ENCODE data around the gene OPN1SW. TPM values are rescaled to one million over a fixed set of nuclear protein-coding genes. Genes with fewer than 3 reads are reported as not detected.

OPN1SW gene, protein sequence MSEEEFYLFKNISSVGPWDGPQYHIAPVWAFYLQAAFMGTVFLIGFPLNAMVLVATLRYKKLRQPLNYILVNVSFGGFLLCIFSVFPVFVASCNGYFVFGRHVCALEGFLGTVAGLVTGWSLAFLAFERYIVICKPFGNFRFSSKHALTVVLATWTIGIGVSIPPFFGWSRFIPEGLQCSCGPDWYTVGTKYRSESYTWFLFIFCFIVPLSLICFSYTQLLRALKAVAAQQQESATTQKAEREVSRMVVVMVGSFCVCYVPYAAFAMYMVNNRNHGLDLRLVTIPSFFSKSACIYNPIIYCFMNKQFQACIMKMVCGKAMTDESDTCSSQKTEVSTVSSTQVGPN
- total RNA-seq (not detected), polyA plus RNA-seq (not detected)

DNA sequence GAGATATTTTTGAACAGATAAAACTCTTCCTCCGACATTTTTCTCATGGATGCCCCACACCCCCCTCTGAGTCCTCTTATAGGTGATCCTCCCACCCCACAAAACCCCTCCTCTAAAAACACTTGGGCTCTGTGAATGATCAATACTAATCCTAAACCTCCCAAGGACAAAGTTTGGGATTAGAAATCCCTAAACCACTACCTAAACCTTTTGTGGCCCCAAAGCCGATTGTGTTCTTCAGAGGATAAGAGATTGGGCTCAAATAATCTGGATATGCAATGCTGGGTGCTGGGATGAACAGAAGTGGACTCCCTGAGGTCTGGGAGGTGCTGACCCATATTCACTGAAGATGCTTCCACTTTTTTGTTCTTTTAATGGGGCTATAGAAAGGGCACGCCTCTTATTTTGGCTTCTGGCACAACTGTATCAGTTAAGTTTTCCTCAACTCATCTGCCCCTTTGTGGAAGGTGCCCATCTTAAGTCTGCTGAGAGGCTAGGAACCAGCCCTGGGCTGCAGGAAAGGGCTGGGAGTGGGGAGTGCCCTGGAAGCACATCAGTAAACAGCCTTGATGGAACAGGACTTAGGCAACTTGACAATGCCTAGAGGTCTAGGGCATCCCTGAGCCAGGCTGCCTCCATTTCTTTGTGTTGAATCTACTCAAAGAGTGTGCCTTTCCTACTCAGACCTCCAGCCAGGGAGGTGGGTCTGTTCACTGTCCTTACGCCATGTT, at the start of gene OPN1SW:
Gene OPN1SW, minus strand, starts transcription at position 51 of the 731 bp plus-strand sequence. Its CDS starts 13 bp downstream, at position 38.
- intact Hi-C loops (cut with micrococcal nuclease), result no loop called here
- Mint-ChIP-seq H3K27ac (peak within 1 kb of the TSS in 1 of 7 donors; percentile 42), H3K4me3 (no peak within 1 kb of the TSS), H3K36me3 (peaks cover 33 to 39% of the 10 kb centered on the region in 2 donors), H3K27me3 (peaks cover 0 to 2% of the 10 kb centered on the region in 2 donors), H3K4me1 (peaks cover 0 to 4% (median 0%) of the 10 kb centered on the region in 4 donors), H3K9me3 (peaks cover 2 to 22% (median 20%) of the 10 kb centered on the region in 8 donors)
- ChIA-PET CTCF (ENCODE audit: partially characterized antibody) (interaction anchor here (0.6 kb wide), 1 partner anchor 867 kb away, joined by 3 read pairs; no protein-coding TSS in a partner anchor), POLR2A (ENCODE audit: partially characterized antibody) (no interaction called here)
- no peak within 1 kb of the TSS for H3K27ac ChIP-seq (ENCODE audit: low read depth, low read length)
- H3K27me3 ChIP-seq (ENCODE audit: insufficient read depth, low read length), result no peaks in the 10 kb centered on the region
- no peak for DNase-seq
- H3K4me3 ChIP-seq (ENCODE audit: low read length in 2 of 2), result no peak within 1 kb of the TSS
- no peaks in the 10 kb centered on the region for H3K9me3 ChIP-seq (ENCODE audit: control insufficient read depth in 1 of 2, low read length in 2 of 2)
- no peaks in the 10 kb centered on the region for H3K4me1 ChIP-seq (ENCODE audit: insufficient read depth, low read length)
- no peaks in the 10 kb centered on the region for H3K36me3 ChIP-seq (ENCODE audit: insufficient read depth, low read length)

GRCh38 chr7:128821724-128822123, 46.1 kb upstream of the OPN1SW start:
- no peak overlapping the region for H3K4me3 ChIP-seq (ENCODE audit: low read length in 2 of 2)
- ChIA-PET CTCF (ENCODE audit: partially characterized antibody) (no interaction called here), POLR2A (ENCODE audit: partially characterized antibody) (no interaction called here)
- H3K36me3 ChIP-seq (ENCODE audit: insufficient read depth, low read length), result no peaks in the 10 kb centered on the region
- DNase-seq, result no peak
- H3K27ac ChIP-seq (ENCODE audit: low read depth, low read length), result no peak overlapping the region
- Mint-ChIP-seq H3K4me1 (peaks cover 0 to 4% (median 0%) of the 10 kb centered on the region in 4 donors), H3K27me3 (peaks cover 10 to 11% of the 10 kb centered on the region in 2 donors), H3K4me3 (no peak overlapping the region), H3K9me3 (no peaks in the 10 kb centered on the region), H3K27ac (no peak overlapping the region), H3K36me3 (no peaks in the 10 kb centered on the region)
- intact Hi-C loops (cut with micrococcal nuclease), result no loop called here
- H3K27me3 ChIP-seq (ENCODE audit: insufficient read depth, low read length), result no peaks in the 10 kb centered on the region
- no peaks in the 10 kb centered on the region for H3K4me1 ChIP-seq (ENCODE audit: insufficient read depth, low read length)
- no peaks in the 10 kb centered on the region for H3K9me3 ChIP-seq (ENCODE audit: control insufficient read depth in 1 of 2, low read length in 2 of 2)

GRCh38 chr7:128818694-128819093, 43.1 kb upstream of the OPN1SW start:
- ChIA-PET POLR2A (ENCODE audit: partially characterized antibody) (no interaction called here), CTCF (ENCODE audit: partially characterized antibody) (interaction anchor here (1.2 to 1.9 kb wide), 4 partner anchors 10 to 64 kb away, joined by 3 to 6 read pairs (median 3); no protein-coding TSS in a partner anchor)
- intact Hi-C loops (cut with micrococcal nuclease), result no loop called here
- no peaks in the 10 kb centered on the region for H3K4me1 ChIP-seq (ENCODE audit: insufficient read depth, low read length)
- Mint-ChIP-seq H3K4me3 (no peak overlapping the region), H3K9me3 (no peaks in the 10 kb centered on the region), H3K27me3 (peaks cover 2 to 7% of the 10 kb centered on the region in 2 donors), H3K27ac (no peak overlapping the region), H3K4me1 (peaks cover 0 to 4% (median 0%) of the 10 kb centered on the region in 4 donors), H3K36me3 (no peaks in the 10 kb centered on the region)
- H3K9me3 ChIP-seq (ENCODE audit: control insufficient read depth in 1 of 2, low read length in 2 of 2), result no peaks in the 10 kb centered on the region
- no peak for DNase-seq
- no peak overlapping the region for H3K27ac ChIP-seq (ENCODE audit: low read depth, low read length)
- H3K27me3 ChIP-seq (ENCODE audit: insufficient read depth, low read length), result no peaks in the 10 kb centered on the region
- no peaks in the 10 kb centered on the region for H3K36me3 ChIP-seq (ENCODE audit: insufficient read depth, low read length)
- no peak overlapping the region for H3K4me3 ChIP-seq (ENCODE audit: low read length in 2 of 2)

DNA sequence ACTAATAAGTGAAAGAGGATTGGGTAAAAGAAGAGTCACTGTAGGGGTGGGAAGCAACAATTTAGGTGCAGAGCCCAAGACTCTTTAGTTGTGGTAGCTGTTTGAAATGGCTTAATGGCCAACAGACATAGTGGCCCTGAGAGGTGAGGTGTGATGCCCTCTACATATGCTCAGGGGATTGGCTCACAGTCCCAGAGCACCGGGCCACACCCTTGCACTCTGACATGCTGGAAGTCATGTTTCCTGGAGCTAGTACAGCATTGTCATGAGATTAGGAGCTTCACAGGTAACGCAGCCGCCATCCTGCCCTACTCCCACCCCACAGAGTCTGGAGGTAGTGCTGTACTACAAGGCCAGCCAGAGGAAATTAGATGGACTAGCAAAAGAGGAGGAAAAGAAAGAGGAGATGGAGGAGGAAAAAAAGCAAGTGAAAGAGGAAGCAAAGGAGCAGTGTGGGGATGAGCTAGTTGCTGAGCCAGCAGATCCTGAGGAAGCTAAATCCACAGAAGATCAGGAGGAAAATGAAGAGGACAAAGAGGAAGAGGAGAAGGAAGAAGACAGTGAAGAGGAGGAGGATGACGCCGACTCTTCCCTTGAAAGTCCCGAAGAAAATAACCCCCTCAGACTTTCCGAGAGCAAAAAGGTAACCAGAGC, 39.8 kb upstream of the OPN1SW start:
- intact Hi-C loops (cut with micrococcal nuclease), result no loop called here
- Mint-ChIP-seq H3K36me3 (no peaks in the 10 kb centered on the region), H3K4me3 (no peak overlapping the region), H3K27me3 (peaks cover 0 to 2% of the 10 kb centered on the region in 2 donors), H3K9me3 (no peaks in the 10 kb centered on the region), H3K4me1 (peaks cover 0 to 4% (median 0%) of the 10 kb centered on the region in 4 donors), H3K27ac (peak overlapping the region in 1 of 7 donors; percentile 20)
- ChIA-PET POLR2A (ENCODE audit: partially characterized antibody) (no interaction called here), CTCF (ENCODE audit: partially characterized antibody) (no interaction called here)
- Histone ChIP-seq H3K4me3 (ENCODE audit: low read length in 2 of 2) (no peak overlapping the region), H3K27ac (ENCODE audit: low read depth, low read length) (no peak overlapping the region), H3K9me3 (ENCODE audit: control insufficient read depth in 1 of 2, low read length in 2 of 2) (no peaks in the 10 kb centered on the region), H3K36me3 (ENCODE audit: insufficient read depth, low read length) (no peaks in the 10 kb centered on the region), H3K4me1 (ENCODE audit: insufficient read depth, low read length) (no peaks in the 10 kb centered on the region), H3K27me3 (ENCODE audit: insufficient read depth, low read length) (no peaks in the 10 kb centered on the region)
- DNase-seq, result no peak

GRCh38 chr7:128814499-128814898, 38.9 kb upstream of the OPN1SW start:
- H3K9me3 ChIP-seq (ENCODE audit: control insufficient read depth in 1 of 2, low read length in 2 of 2), result no peaks in the 10 kb centered on the region
- H3K4me1 Mint-ChIP-seq, result no peaks in the 10 kb centered on the region
- POLR2A ChIA-PET (ENCODE audit: partially characterized antibody), result no interaction called here
- H3K4me3 Mint-ChIP-seq, result no peak overlapping the region
- no peaks in the 10 kb centered on the region for H3K4me1 ChIP-seq (ENCODE audit: insufficient read depth, low read length)
- H3K27me3 ChIP-seq (ENCODE audit: insufficient read depth, low read length), result no peaks in the 10 kb centered on the region
- peaks cover 0 to 2% of the 10 kb centered on the region in 2 donors for H3K27me3 Mint-ChIP-seq
- H3K36me3 ChIP-seq (ENCODE audit: insufficient read depth, low read length), result no peaks in the 10 kb centered on the region
- no peaks in the 10 kb centered on the region for H3K9me3 Mint-ChIP-seq
- CTCF ChIA-PET (ENCODE audit: partially characterized antibody), result no interaction called here
- H3K4me3 ChIP-seq (ENCODE audit: low read length in 2 of 2), result no peak overlapping the region
- H3K27ac ChIP-seq (ENCODE audit: low read depth, low read length), result no peak overlapping the region
- H3K36me3 Mint-ChIP-seq, result no peaks in the 10 kb centered on the region
- peak overlapping the region in 2 of 7 donors; percentile 58 to 77 for H3K27ac Mint-ChIP-seq
- intact Hi-C loops (cut with micrococcal nuclease), result no loop called here
- DNase-seq, result no peak

DNA sequence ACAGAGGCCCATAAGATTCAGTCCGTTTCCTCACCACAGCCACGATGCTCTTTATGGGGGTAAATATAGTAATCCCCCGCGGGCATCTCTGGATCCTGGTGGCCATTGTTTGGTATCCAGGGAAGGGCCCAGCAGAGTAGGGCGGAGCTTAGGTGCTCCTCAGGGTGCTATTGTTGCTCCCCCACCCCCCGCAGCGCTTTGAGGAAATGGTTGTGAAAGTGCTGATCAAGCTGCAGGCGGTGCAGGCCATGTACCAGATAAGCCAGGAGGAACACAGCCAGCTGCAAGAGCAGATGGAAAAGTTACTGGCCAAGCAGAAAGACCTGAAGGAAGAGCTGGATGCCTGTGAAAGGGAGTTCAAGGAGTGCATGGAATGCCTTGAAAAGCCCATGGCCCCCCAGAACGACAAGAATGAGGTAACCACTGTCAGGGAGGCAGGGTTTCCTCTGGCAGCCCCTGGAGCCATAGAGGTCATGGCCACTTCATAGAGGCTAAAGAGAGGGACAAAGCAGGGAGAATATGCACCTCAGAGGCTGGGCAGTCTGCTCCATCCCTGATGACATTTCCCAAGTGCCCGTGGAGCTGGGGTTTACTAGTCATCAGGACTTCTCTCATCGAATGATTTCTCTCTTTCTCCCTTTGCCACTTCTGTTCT, 37.0 kb upstream of the OPN1SW start:
- Mint-ChIP-seq H3K36me3 (no peaks in the 10 kb centered on the region), H3K4me1 (no peaks in the 10 kb centered on the region), H3K27me3 (peaks cover 0 to 2% of the 10 kb centered on the region in 2 donors), H3K4me3 (no peak overlapping the region), H3K9me3 (no peaks in the 10 kb centered on the region), H3K27ac (no peak overlapping the region)
- H3K36me3 ChIP-seq (ENCODE audit: insufficient read depth, low read length), result no peaks in the 10 kb centered on the region
- DNase-seq, result no peak
- CTCF ChIA-PET (ENCODE audit: partially characterized antibody), result no interaction called here
- no peaks in the 10 kb centered on the region for H3K27me3 ChIP-seq (ENCODE audit: insufficient read depth, low read length)
- no peak overlapping the region for H3K27ac ChIP-seq (ENCODE audit: low read depth, low read length)
- intact Hi-C loops (cut with micrococcal nuclease), result no loop called here
- POLR2A ChIA-PET (ENCODE audit: partially characterized antibody), result no interaction called here
- H3K4me1 ChIP-seq (ENCODE audit: insufficient read depth, low read length), result no peaks in the 10 kb centered on the region
- no peaks in the 10 kb centered on the region for H3K9me3 ChIP-seq (ENCODE audit: control insufficient read depth in 1 of 2, low read length in 2 of 2)
- H3K4me3 ChIP-seq (ENCODE audit: low read length in 2 of 2), result no peak overlapping the region
